ENCODE data around the gene TMEM106B.
"Not testable (repeated sequence)": the region's sequence is repeated elsewhere in the genome, so short reads cannot be mapped to it uniquely, and the experiment has no call there.

TMEM106B gene

GRCh38 chr7:12211054-12211710 lies at the start of gene TMEM106B:
Gene TMEM106B (plus strand): TSS chr7:12211294. CDS start chr7:12214811, 3,517 bp downstream.
- Histone ChIP-seq H3K27ac (ENCODE audit: low read length) (peak within 1 kb of the TSS; percentile 63), H3K9ac (ENCODE audit: low read length) (peak within 1 kb of the TSS; percentile 81), H3K4me3 (ENCODE audit: low read length) (peak within 1 kb of the TSS; percentile 78), H3K27me3 (ENCODE audit: control insufficient read depth, insufficient read depth, low read length) (peaks cover 11% of the 10 kb centered on the region), H3K36me3 (ENCODE audit: control insufficient read depth, low read depth, low read length) (peaks cover 8% of the 10 kb centered on the region), H3K4me1 (ENCODE audit: control insufficient read depth, low read depth, low read length) (peaks cover 14% of the 10 kb centered on the region), H3K9me3 (ENCODE audit: control insufficient read depth, low read depth, low read length) (no peaks in the 10 kb centered on the region)

- Histone ChIP-seq H3K9me3 (ENCODE audit: control insufficient read depth, low read depth, low read length) (no peaks in the 10 kb centered on the region), H3K4me1 (ENCODE audit: control insufficient read depth, low read depth, low read length) (no peaks in the 10 kb centered on the region), H3K4me3 (ENCODE audit: low read length) (no peak overlapping the region), H3K27me3 (ENCODE audit: control insufficient read depth, insufficient read depth, low read length) (no peaks in the 10 kb centered on the region), H3K36me3 (ENCODE audit: control insufficient read depth, low read depth, low read length) (no peaks in the 10 kb centered on the region), H3K9ac (ENCODE audit: low read length) (no peak overlapping the region), H3K27ac (ENCODE audit: low read length) (no peak overlapping the region)
Observed at GRCh38 chr7:12162415-12163113, 48.5 kb upstream of the TMEM106B start.

- H3K9me3 ChIP-seq (ENCODE audit: control insufficient read depth, low read depth, low read length); H3K9ac ChIP-seq (ENCODE audit: low read length); H3K36me3 ChIP-seq (ENCODE audit: control insufficient read depth, low read depth, low read length); H3K4me1 ChIP-seq (ENCODE audit: control insufficient read depth, low read depth, low read length); H3K27me3 ChIP-seq (ENCODE audit: control insufficient read depth, insufficient read depth, low read length); H3K4me3 ChIP-seq (ENCODE audit: low read length); H3K27ac ChIP-seq (ENCODE audit: low read length): not testable (repeated sequence)
Observed at GRCh38 chr7:12168065-12168464, 43.0 kb upstream of the TMEM106B start.

- H3K4me3 ChIP-seq (ENCODE audit: low read length); H3K9ac ChIP-seq (ENCODE audit: low read length); H3K9me3 ChIP-seq (ENCODE audit: control insufficient read depth, low read depth, low read length); H3K27ac ChIP-seq (ENCODE audit: low read length); H3K27me3 ChIP-seq (ENCODE audit: control insufficient read depth, insufficient read depth, low read length); H3K36me3 ChIP-seq (ENCODE audit: control insufficient read depth, low read depth, low read length); H3K4me1 ChIP-seq (ENCODE audit: control insufficient read depth, low read depth, low read length): not testable (repeated sequence)
Observed at GRCh38 chr7:12169981-12170820, 40.9 kb upstream of the TMEM106B start.

GRCh38 chr7:12173671-12174070 lies 37.4 kb upstream of the TMEM106B start:
- Histone ChIP-seq H3K4me3 (ENCODE audit: low read length) (no peak overlapping the region), H3K4me1 (ENCODE audit: control insufficient read depth, low read depth, low read length) (no peaks in the 10 kb centered on the region), H3K27me3 (ENCODE audit: control insufficient read depth, insufficient read depth, low read length) (no peaks in the 10 kb centered on the region), H3K9ac (ENCODE audit: low read length) (no peak overlapping the region), H3K9me3 (ENCODE audit: control insufficient read depth, low read depth, low read length) (no peaks in the 10 kb centered on the region), H3K27ac (ENCODE audit: low read length) (no peak overlapping the region), H3K36me3 (ENCODE audit: control insufficient read depth, low read depth, low read length) (no peaks in the 10 kb centered on the region)

- Histone ChIP-seq H3K27me3 (ENCODE audit: control insufficient read depth, insufficient read depth, low read length) (no peaks in the 10 kb centered on the region), H3K9me3 (ENCODE audit: control insufficient read depth, low read depth, low read length) (no peaks in the 10 kb centered on the region), H3K4me3 (ENCODE audit: low read length) (no peak overlapping the region), H3K9ac (ENCODE audit: low read length) (no peak overlapping the region), H3K4me1 (ENCODE audit: control insufficient read depth, low read depth, low read length) (no peaks in the 10 kb centered on the region), H3K36me3 (ENCODE audit: control insufficient read depth, low read depth, low read length) (no peaks in the 10 kb centered on the region), H3K27ac (ENCODE audit: low read length) (no peak overlapping the region)
Observed at GRCh38 chr7:12174931-12175330, 36.2 kb upstream of the TMEM106B start.

GRCh38 chr7:12178317-12178716 lies 32.8 kb upstream of the TMEM106B start:
- Histone ChIP-seq H3K27ac (ENCODE audit: low read length) (no peak overlapping the region), H3K9me3 (ENCODE audit: control insufficient read depth, low read depth, low read length) (no peaks in the 10 kb centered on the region), H3K4me3 (ENCODE audit: low read length) (no peak overlapping the region)

GRCh38 chr7:12194426-12194825 lies 16.7 kb upstream of the TMEM106B start:
- no peak overlapping the region for H3K4me3 ChIP-seq (ENCODE audit: low read length)
- no peaks in the 10 kb centered on the region for H3K27me3 ChIP-seq (ENCODE audit: control insufficient read depth, insufficient read depth, low read length)
- no peaks in the 10 kb centered on the region for H3K9me3 ChIP-seq (ENCODE audit: control insufficient read depth, low read depth, low read length)
- no peak overlapping the region for H3K27ac ChIP-seq (ENCODE audit: low read length)
- H3K36me3 ChIP-seq (ENCODE audit: control insufficient read depth, low read depth, low read length): no peaks in the 10 kb centered on the region
- peaks cover 7% of the 10 kb centered on the region for H3K4me1 ChIP-seq (ENCODE audit: control insufficient read depth, low read depth, low read length)
- no peak overlapping the region for H3K9ac ChIP-seq (ENCODE audit: low read length)

More at GRCh38 chr7:12178317-12178716, 32.8 kb upstream of the TMEM106B start:
- no peaks in the 10 kb centered on the region for H3K4me1 ChIP-seq (ENCODE audit: control insufficient read depth, low read depth, low read length)
- H3K27me3 ChIP-seq (ENCODE audit: control insufficient read depth, insufficient read depth, low read length): no peaks in the 10 kb centered on the region
- H3K36me3 ChIP-seq (ENCODE audit: control insufficient read depth, low read depth, low read length): no peaks in the 10 kb centered on the region
- H3K9ac ChIP-seq (ENCODE audit: low read length): no peak overlapping the region

- Histone ChIP-seq H3K27ac (ENCODE audit: low read length) (no peak overlapping the region), H3K36me3 (ENCODE audit: control insufficient read depth, low read depth, low read length) (no peaks in the 10 kb centered on the region), H3K4me3 (ENCODE audit: low read length) (no peak overlapping the region), H3K4me1 (ENCODE audit: control insufficient read depth, low read depth, low read length) (peaks cover 14% of the 10 kb centered on the region), H3K9ac (ENCODE audit: low read length) (no peak overlapping the region), H3K9me3 (ENCODE audit: control insufficient read depth, low read depth, low read length) (no peaks in the 10 kb centered on the region), H3K27me3 (ENCODE audit: control insufficient read depth, insufficient read depth, low read length) (no peaks in the 10 kb centered on the region)
Observed at GRCh38 chr7:12196386-12196785, 14.7 kb upstream of the TMEM106B start.

- Histone ChIP-seq H3K27ac (ENCODE audit: low read length) (no peak overlapping the region), H3K9me3 (ENCODE audit: control insufficient read depth, low read depth, low read length) (no peaks in the 10 kb centered on the region), H3K27me3 (ENCODE audit: control insufficient read depth, insufficient read depth, low read length) (no peaks in the 10 kb centered on the region), H3K9ac (ENCODE audit: low read length) (no peak overlapping the region), H3K36me3 (ENCODE audit: control insufficient read depth, low read depth, low read length) (no peaks in the 10 kb centered on the region), H3K4me3 (ENCODE audit: low read length) (no peak overlapping the region), H3K4me1 (ENCODE audit: control insufficient read depth, low read depth, low read length) (peaks cover 14% of the 10 kb centered on the region)
Observed at GRCh38 chr7:12199363-12199762, 11.7 kb upstream of the TMEM106B start.

GRCh38 chr7:12207046-12207445 lies 4.0 kb upstream of the TMEM106B start:
- H3K9me3 ChIP-seq (ENCODE audit: control insufficient read depth, low read depth, low read length): no peaks in the 10 kb centered on the region
- no peak overlapping the region for H3K27ac ChIP-seq (ENCODE audit: low read length)
- H3K9ac ChIP-seq (ENCODE audit: low read length): no peak overlapping the region
- peaks cover 8% of the 10 kb centered on the region for H3K4me1 ChIP-seq (ENCODE audit: control insufficient read depth, low read depth, low read length)
- H3K27me3 ChIP-seq (ENCODE audit: control insufficient read depth, insufficient read depth, low read length): peaks cover 11% of the 10 kb centered on the region
- no peaks in the 10 kb centered on the region for H3K36me3 ChIP-seq (ENCODE audit: control insufficient read depth, low read depth, low read length)
- H3K4me3 ChIP-seq (ENCODE audit: low read length): no peak overlapping the region
